Ammon's horn (tissue), 1 donor: Measurements from ENCODE around the gene ADAMTSL1.

Experiments
- DNase-seq: peaks from one replicate; pipeline ENCODE4 v3.0.0-alpha.2; 2016; ENCODE audit warnings: low spot score

Gene ADAMTSL1

GRCh38 chr9:18554244-18554643 is 80.3 kb downstream of the ADAMTSL1 start:
- DNase-seq: no peak

GRCh38 chr9:18555105-18555883 is 81.3 kb downstream of the ADAMTSL1 start:
- no peak for DNase-seq

- no peak for DNase-seq
These were observed 90.3 kb downstream of the ADAMTSL1 start for GRCh38 chr9:18564018-18564880.

DNA sequence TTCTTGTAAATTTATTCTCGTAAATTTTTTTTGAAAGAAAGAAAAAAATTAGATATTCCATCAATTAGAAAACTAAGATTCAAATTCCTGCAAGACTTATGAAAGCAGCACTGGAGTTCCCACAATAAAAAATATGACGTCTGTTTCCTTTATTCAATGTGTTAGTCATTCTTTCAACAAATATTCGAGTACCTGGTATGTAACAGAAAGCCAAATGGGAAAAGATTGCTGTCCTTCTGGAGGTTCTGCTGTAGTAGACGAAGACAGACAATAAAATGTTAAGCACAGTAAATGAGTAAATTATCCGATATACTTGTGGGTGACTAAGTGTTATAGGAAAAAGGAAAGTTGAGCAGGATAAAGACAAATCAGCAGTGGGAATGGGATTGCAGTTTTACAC is 92.2 kb downstream of the ADAMTSL1 start:
- no peak for DNase-seq

DNA sequence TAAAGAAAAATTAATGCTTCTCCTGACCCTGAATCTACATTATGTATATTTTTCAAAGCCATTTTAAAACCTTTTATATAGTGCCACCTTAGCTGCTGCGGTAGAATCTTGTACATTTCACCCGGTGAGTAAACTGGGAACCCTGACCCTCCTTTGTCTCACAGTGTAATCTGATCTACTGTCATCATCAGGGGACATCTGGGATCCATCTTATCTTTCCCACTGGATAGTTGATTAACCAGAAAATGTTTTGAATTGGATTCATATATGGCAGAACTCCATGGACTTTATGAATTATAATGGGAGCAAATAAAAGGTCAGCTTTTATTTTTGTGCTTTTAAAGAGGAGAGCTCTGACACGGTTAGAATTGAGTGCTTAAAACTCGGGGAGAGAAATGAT is 95.0 kb downstream of the ADAMTSL1 start:
- no peak for DNase-seq

DNA sequence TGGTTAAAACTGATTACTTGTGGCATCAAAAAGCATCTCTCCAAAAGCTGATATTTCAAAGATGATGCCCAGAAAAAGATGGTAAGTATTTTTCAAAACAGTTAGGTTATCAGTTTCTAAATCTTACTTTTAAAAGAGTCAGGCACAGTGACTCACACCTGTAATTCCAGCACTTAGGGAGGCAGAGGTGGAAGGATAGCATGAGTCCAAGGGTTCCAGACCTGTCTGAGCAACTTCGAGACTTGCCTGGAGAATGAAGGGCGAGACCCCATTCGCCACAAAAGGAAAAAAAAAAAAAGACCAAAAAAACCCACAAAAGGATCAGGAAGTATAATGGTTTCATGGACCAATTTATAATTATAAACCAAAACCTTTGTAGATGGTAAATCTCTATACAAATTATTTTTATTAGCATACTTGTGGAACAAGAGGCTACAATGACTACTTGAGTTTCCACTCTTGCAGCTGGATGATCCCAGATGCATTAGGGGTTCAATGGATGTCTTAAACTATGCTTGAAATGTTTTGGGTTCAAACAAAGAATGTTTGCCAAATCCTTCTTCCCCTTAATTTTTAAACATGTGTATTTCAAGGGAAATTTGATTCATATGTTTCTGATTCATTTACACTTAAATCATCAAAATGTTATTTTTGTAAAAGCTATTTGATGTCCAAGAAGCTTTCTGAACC is 96.1 kb downstream of the ADAMTSL1 start:
- no peak for DNase-seq

- no peak for DNase-seq
These were observed 99.1 kb downstream of the ADAMTSL1 start for GRCh38 chr9:18573021-18573556.

DNA sequence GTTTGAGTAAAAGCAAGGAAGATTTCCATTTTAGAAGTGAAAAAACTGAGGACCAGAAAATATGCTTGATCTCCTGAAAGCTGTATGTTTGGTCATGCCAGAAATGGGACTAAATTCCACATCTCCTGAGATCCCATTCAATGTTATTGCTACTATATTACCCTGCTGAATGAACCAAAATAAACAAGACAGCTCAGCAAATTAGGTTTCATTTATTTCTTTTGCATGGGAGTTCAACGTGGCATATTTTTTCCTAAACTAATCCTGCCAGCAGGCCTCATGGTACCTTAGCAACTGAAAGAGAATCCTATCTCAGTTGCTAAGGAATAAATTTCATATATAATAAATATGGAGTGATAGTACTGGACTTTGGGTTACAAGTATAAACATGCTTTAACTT is 101.7 kb downstream of the ADAMTSL1 start:
- DNase-seq: no peak

GRCh38 chr9:18579536-18579935 is 105.6 kb downstream of the ADAMTSL1 start:
- no peak for DNase-seq

DNA sequence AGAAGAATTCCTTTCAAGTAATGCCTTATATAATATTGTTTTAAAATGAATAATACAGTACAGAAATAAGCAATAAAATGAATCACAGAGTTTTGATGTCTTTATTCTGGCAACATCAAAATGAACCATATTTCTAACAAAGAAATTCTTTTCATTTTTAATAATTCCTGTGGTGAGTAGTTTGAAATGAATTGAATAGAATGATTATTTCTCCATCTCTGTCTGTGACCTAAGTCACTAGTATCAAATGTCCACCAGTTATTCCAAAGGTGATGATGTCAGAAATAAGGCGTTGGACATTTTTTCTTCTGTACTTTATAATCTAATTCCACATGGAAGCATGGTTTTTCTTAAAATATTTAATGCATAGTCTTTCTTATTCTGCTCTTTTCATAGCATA is 106.2 kb downstream of the ADAMTSL1 start:
- no peak for DNase-seq

- no peak for DNase-seq
These were observed 112.0 kb downstream of the ADAMTSL1 start for GRCh38 chr9:18585996-18586395.

- DNase-seq: no peak
These were observed 114.0 kb downstream of the ADAMTSL1 start for GRCh38 chr9:18588002-18588401.

DNA sequence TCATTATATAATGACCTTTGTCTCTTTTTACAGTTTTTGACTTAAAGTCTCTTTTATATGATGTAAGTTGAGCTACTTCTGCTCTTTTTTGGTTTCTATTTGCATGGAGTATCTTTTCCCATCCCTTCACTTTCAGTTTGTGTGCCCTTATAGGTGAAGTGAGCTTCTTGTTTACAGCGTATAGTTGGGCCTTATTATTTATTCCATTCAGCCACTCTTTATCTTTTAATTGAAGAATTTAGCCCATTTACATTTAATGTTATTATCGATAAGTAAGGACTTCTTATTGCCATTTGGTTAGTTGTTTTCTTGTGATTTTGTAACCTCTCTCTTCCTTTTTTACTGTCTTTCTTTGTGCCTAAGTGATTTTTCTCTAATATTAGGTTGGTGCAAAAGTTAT is 117.3 kb downstream of the ADAMTSL1 start:
- no peak for DNase-seq

DNA sequence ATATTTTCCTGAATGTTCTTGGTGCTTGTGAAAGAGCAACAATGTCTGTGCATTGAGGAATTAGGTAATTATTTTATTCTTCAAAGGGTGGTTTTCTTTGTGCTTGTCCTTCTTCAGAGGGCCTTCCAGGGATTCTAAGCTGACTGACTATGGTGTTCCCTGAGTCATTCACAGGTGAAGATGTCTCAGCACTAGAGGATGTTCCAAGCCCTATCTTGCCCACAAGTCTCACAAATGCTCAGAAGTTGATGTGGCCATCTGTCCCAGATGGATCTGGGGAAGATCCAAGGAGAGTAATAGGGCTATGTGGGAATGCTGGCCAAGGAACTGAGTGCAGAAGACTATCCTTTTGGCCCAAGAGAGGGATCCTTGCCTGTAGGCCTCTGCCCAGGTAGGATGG is 120.9 kb downstream of the ADAMTSL1 start:
- DNase-seq: no peak

- peak; percentile 64 for DNase-seq
These were observed 121.6 kb downstream of the ADAMTSL1 start for GRCh38 chr9:18595597-18595996.

DNA sequence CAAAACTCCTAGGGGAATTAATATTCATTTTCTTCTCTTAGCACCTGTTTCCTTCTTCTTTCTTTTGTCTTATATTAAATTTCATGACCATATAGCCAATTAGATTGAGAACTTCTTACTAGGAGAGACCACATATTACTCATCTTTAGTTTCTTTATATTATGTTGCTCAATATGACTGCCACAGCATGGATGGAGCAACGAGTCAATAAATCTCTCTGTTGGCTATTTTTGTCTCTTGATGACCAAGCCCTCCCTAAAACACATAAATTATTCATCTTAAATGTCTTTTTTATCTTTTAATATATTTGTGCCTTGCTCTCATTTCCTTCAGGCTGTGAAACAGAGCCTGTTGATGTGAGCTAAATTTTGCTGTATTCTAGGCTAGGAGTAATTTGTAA is 123.0 kb downstream of the ADAMTSL1 start:
- no peak for DNase-seq

DNA sequence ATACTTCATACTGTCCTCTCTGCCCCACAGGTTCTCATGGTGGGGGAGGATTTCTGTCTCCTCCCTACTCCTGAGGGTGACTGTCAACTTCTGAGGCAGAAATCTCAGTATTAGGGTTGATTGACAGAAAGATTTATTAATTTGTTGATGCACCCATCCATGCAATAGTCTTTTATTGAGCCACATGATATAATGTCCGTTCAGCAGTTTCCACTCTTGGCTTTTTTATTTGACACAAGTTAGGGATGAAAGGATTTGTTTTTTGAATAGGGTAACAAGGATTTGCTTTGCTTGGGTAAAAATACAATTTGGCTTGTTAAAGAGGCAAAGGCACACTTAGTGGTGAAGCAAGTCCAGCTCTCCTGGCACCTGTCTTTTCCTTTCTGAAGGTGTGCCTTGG is 125.0 kb downstream of the ADAMTSL1 start:
- DNase-seq: no peak

DNA sequence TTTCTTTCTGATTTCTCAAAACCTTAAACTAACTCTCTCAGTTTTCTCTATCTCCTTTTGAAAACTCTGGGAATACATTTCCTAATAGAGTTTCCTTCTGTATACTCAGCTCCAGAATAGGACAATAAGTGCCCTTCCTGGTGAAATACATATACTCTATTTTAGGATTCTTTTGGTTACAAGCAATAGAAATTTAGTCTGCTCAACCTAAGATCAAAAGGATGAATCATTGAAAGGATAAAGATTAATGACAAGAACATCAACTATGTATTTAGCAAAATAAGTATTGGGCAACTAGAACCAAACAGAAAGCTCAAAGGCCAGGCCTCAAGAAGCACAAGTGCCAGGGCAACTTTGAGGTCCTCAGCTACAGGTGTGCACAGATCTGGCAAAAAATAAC is 127.1 kb downstream of the ADAMTSL1 start:
- no peak for DNase-seq

DNA sequence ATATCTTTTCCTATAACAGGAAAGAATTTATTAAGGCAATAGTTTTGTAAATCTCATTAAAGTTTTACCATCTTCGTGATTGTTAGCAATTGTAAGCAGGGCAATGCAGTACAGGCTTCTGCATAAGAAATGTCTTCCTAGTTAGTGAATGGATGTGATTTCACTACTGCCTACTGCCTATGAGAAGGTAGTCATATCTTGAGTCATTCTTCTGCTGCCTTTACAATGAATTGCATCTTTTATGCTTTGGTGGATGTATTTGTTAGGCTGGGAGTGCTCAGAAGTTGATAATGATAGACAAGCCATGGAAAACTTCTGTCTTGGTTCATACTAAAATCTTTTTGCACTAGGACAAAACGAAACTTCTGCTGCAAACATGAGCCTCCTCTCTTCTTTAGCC is 128.0 kb downstream of the ADAMTSL1 start:
- no peak for DNase-seq

GRCh38 chr9:18604767-18605730 is 131.1 kb downstream of the ADAMTSL1 start:
- DNase-seq: peak; percentile 6

DNA sequence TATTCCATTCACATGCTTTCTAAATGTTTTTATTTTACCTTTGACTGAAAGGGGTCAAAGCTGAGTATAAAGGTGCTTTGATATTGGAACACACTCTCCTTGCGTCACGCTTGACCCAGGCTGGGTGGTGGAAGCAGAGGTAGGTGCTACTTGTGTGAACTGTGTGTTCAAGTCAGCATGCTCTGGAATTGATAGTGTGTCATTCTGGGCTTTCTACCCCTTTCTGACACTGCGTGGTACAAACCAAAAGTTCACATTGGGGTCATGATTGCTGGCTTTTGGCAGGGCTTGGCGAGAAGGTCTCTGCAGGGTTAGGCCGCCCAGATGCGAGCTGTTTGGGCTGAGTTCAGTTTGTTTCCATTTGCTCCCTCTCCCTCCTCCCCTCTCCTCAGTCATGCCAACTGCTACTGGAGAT is 131.8 kb downstream of the ADAMTSL1 start:
- DNase-seq: no peak
